Measurements from ENCODE around the gene TMEM250. TPM values are rescaled to one million over a fixed set of nuclear protein-coding genes. Genes with fewer than 3 reads are reported as not detected.

Gene TMEM250
- total RNA-seq, 1 experiment from 2014 or later = 34.0 TPM

GRCh38 chr9:136081826-136082495, 36.7 kb downstream of the TMEM250 start:
- no peak overlapping the region for H3K4me3 ChIP-seq (ENCODE audit: low read depth in 2 of 2, low read length in 2 of 2)
- in situ Hi-C loops (cut with HindIII; ENCODE audit: low pct_unique_long_range_greater_than_20kb, low sequenced_read_pairs) (no loop called here), intact Hi-C loops (cut with micrococcal nuclease; ENCODE audit: unreplicated experiment) (no loop called here)
- H3K4me1 ChIP-seq (ENCODE audit: control insufficient read depth, insufficient read depth, low read length) = peaks cover 68% of the 10 kb centered on the region
- BruUV-seq (replicated peaks) = no TSS peak
- TF ChIP-seq CTCF (IDR thresholded peaks at IDR 0.05) (no peak), POLR2AphosphoS5 (IDR thresholded peaks at IDR 0.05; ENCODE audit: low read depth, low read length) (no peak), SIN3A (IDR thresholded peaks at IDR 0.05; ENCODE audit: borderline replicate concordance, insufficient read depth, low read depth, low read length) (no peak), TCF7L2 (IDR thresholded peaks at IDR 0.05; ENCODE audit: low read depth, low read length) (no peak)
- TF ChIP-seq, protein P1, sequence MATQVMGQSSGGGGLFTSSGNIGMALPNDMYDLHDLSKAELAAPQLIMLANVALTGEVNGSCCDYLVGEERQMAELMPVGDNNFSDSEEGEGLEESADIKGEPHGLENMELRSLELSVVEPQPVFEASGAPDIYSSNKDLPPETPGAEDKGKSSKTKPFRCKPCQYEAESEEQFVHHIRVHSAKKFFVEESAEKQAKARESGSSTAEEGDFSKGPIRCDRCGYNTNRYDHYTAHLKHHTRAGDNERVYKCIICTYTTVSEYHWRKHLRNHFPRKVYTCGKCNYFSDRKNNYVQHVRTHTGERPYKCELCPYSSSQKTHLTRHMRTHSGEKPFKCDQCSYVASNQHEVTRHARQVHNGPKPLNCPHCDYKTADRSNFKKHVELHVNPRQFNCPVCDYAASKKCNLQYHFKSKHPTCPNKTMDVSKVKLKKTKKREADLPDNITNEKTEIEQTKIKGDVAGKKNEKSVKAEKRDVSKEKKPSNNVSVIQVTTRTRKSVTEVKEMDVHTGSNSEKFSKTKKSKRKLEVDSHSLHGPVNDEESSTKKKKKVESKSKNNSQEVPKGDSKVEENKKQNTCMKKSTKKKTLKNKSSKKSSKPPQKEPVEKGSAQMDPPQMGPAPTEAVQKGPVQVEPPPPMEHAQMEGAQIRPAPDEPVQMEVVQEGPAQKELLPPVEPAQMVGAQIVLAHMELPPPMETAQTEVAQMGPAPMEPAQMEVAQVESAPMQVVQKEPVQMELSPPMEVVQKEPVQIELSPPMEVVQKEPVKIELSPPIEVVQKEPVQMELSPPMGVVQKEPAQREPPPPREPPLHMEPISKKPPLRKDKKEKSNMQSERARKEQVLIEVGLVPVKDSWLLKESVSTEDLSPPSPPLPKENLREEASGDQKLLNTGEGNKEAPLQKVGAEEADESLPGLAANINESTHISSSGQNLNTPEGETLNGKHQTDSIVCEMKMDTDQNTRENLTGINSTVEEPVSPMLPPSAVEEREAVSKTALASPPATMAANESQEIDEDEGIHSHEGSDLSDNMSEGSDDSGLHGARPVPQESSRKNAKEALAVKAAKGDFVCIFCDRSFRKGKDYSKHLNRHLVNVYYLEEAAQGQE (IDR thresholded peaks at IDR 0.05; ENCODE audit: insufficient read depth in 1 of 2, low read depth in 2 of 2, low read length in 1 of 2) = no peak
- no peaks in the 10 kb centered on the region for H3K27me3 ChIP-seq (ENCODE audit: control insufficient read depth, insufficient read depth, low read length)
- H3K27ac ChIP-seq (ENCODE audit: low read length) = peak overlapping the region; percentile 54; the same call in 1 of the 2 replicates
- CTCF ChIA-PET = no interaction called here
- no peaks in the 10 kb centered on the region for H3K36me3 ChIP-seq (ENCODE audit: control insufficient read depth, insufficient read depth, low read length)
- ATAC-seq = no peak
- H3K9me3 ChIP-seq (ENCODE audit: control insufficient read depth, insufficient read depth, low read depth, low read length) = no peaks in the 10 kb centered on the region
- POLR2A ChIA-PET = interaction anchor here (0.7 kb wide), 1 partner anchor 30 kb away, joined by 6 read pairs; no protein-coding TSS in a partner anchor
- DNase-seq (ENCODE audit: low read depth, low spot score) = no peak

- ATAC-seq (no peak), DNase-seq (ENCODE audit: low read depth, low spot score) (no peak)
- no peaks in the 10 kb centered on the region for H3K27me3 ChIP-seq (ENCODE audit: control insufficient read depth, insufficient read depth, low read length)
- in situ Hi-C loops (cut with HindIII; ENCODE audit: low pct_unique_long_range_greater_than_20kb, low sequenced_read_pairs) (no loop called here), intact Hi-C loops (cut with micrococcal nuclease; ENCODE audit: unreplicated experiment) (no loop called here)
- ChIA-PET CTCF (no interaction called here), POLR2A (interaction anchor here (0.7 kb wide), 1 partner anchor 30 kb away, joined by 6 read pairs; no protein-coding TSS in a partner anchor)
- H3K27ac ChIP-seq (ENCODE audit: low read length) = peak overlapping the region; percentile 54
- TF ChIP-seq POLR2AphosphoS5 (IDR thresholded peaks at IDR 0.05; ENCODE audit: low read depth, low read length) (no peak), SIN3A (IDR thresholded peaks at IDR 0.05; ENCODE audit: borderline replicate concordance, insufficient read depth, low read depth, low read length) (no peak), TCF7L2 (IDR thresholded peaks at IDR 0.05; ENCODE audit: low read depth, low read length) (no peak), CTCF (IDR thresholded peaks at IDR 0.05) (no peak)
- TF ChIP-seq, protein P1 (IDR thresholded peaks at IDR 0.05; ENCODE audit: insufficient read depth in 1 of 2, low read depth in 2 of 2, low read length in 1 of 2) = no peak
- H3K4me3 ChIP-seq (ENCODE audit: low read depth in 2 of 2, low read length in 2 of 2) = no peak overlapping the region
- H3K36me3 ChIP-seq (ENCODE audit: control insufficient read depth, insufficient read depth, low read length) = no peaks in the 10 kb centered on the region
- peaks cover 61% of the 10 kb centered on the region for H3K4me1 ChIP-seq (ENCODE audit: control insufficient read depth, insufficient read depth, low read length)
- no TSS peak for BruUV-seq (replicated peaks)
- H3K9me3 ChIP-seq (ENCODE audit: control insufficient read depth, insufficient read depth, low read depth, low read length) = no peaks in the 10 kb centered on the region
Measured at GRCh38 chr9:136081113-136081825, 37.4 kb downstream of the TMEM250 start.

All from Panc1 (cell line).